GM23248 (cell line): ENCODE measurements around the gene EGLN3. TPM values are rescaled to one million over a fixed set of nuclear protein-coding genes. Genes with fewer than 3 reads are reported as not detected.

ENCODE experiments used
- DNase-seq: peaks from one replicate; pipeline ENCODE4 v3.0.0-alpha.2; 2015
- H2AFZ ChIP-seq: fragments of 200-600 bp; sonication (generic); 2 replicates; pipeline ENCODE4 v1.6.1; 2016; ENCODE audit warnings: antibody characterized with exemption
- H3F3A ChIP-seq: fragments of 200-600 bp; sonication (generic); 2 replicates; pipeline ENCODE4 v1.6.1; 2016; ENCODE audit warnings: mild to moderate bottlenecking, antibody characterized with exemption, mixed run types; ENCODE audit not compliant: insufficient read depth
- H3K27ac ChIP-seq: fragments of 200-600 bp; sonication (generic); 2 replicates; pipeline ENCODE4 v1.5.1; 2016; ENCODE audit warnings: mild to moderate bottlenecking
- H3K27me3 ChIP-seq: fragments of 200-600 bp; sonication (generic); replicated peaks from 2 replicates; pipeline ENCODE4 v1.6.1; 2016; ENCODE audit warnings: mild to moderate bottlenecking; ENCODE audit not compliant: insufficient read depth
- H3K36me3 ChIP-seq: fragments of 200-600 bp; sonication (generic); 2 replicates; pipeline ENCODE4 v1.6.1; 2016; ENCODE audit warnings: low read depth, mild to moderate bottlenecking
- H3K4me1 ChIP-seq: fragments of 200-600 bp; sonication (generic); 2 replicates; pipeline ENCODE4 v1.6.1; 2016; ENCODE audit warnings: mild to moderate bottlenecking; ENCODE audit not compliant: insufficient read depth
- H3K4me2 ChIP-seq: fragments of 200-600 bp; sonication (generic); one replicate; pipeline ENCODE4 v1.6.1; 2016; ENCODE audit warnings: mild to moderate bottlenecking; ENCODE audit not compliant: unreplicated experiment
- H3K4me3 ChIP-seq: fragments of 200-600 bp; sonication (generic); 2 replicates; pipeline ENCODE4 v1.5.1; 2016; ENCODE audit warnings: mild to moderate bottlenecking
- H3K79me2 ChIP-seq: fragments of 200-600 bp; sonication (generic); 2 replicates; pipeline ENCODE4 v1.6.1; 2016; ENCODE audit warnings: mild to moderate bottlenecking; ENCODE audit not compliant: insufficient read depth
- H3K9ac ChIP-seq: fragments of 200-600 bp; sonication (generic); 2 replicates; pipeline ENCODE4 v1.6.1; 2016; ENCODE audit warnings: mild to moderate bottlenecking
- H3K9me2 ChIP-seq: fragments of 200-600 bp; sonication (generic); 2 replicates; pipeline ENCODE4 v1.6.1; 2016; ENCODE audit warnings: mixed run types, mild to moderate bottlenecking, moderate library complexity; ENCODE audit not compliant: insufficient read depth
- H3K9me3 ChIP-seq: fragments of 200-600 bp; sonication (generic); one replicate; pipeline ENCODE4 v1.6.1; 2017; ENCODE audit warnings: low read depth
- H4K20me1 ChIP-seq: fragments of 200-600 bp; sonication (generic); 2 replicates; pipeline ENCODE4 v1.6.0; 2016; ENCODE audit not compliant: insufficient read depth
- EZH2 ChIP-seq: fragments of 200-600 bp; sonication (generic); IDR thresholded peaks from 2 replicates; pipeline ENCODE4 v1.6.1; 2018; ENCODE audit warnings: antibody characterized with exemption, mild to moderate bottlenecking; ENCODE audit not compliant: insufficient read depth, poor library complexity, severe bottlenecking
- EZH2phosphoT487 ChIP-seq: fragments of 200-600 bp; sonication (generic); IDR thresholded peaks from 2 replicates; pipeline ENCODE4 v1.6.1; 2018; ENCODE audit warnings: antibody characterized with exemption, moderate library complexity, mild to moderate bottlenecking, low read depth; ENCODE audit not compliant: insufficient read depth
- WGBS, 2 experiments: methylation state at CpG; one replicate each; pipeline ENCODE4 v1.1.6; 2015 to 2017; ENCODE audit warnings: low lambda C conversion rate in 2 of 2, low coverage in 1 of 2; ENCODE audit errors: missing lambda C conversion rate in 2 of 2; 5-methylcytosine and 5-hydroxymethylcytosine counted together
- in situ Hi-C: fragments of 300-500 bp; cut with MboI; formaldehyde crosslinking; loops from 2 replicates; pipeline ENCODE4 v1.15.0; 2020
- polyA plus RNA-seq: library from polyadenylated mRNA; unstranded; fragments of >200 nt; fragmentation: Nextera tagmentation; extraction: Ambion mirVana; gene quantifications from 2 replicates; pipeline ENCODE4 v1.2.1, GENCODE V29; 2016
- total RNA-seq: library from RNA; depleted of rRNA; stranded (reverse); fragments of >200 nt; shearing (Covaris generic); gene quantifications from 2 replicates; pipeline ENCODE4 v1.2.3, GENCODE V29; 2014

The EGLN3 gene
- total and polyA plus RNA-seq, 2 experiments from 2014 or later = 0.11 to 0.22 TPM

GRCh38 chr14:33891700-33892099 is 59.2 kb downstream of the EGLN3 start:
- no peak overlapping the region for H3K4me3 ChIP-seq
- no peaks in the 10 kb centered on the region for H3K9me3 ChIP-seq
- H3K27ac ChIP-seq = no peak overlapping the region
- H3K36me3 ChIP-seq = no peaks in the 10 kb centered on the region
- 0 to 2% methylated on average over 1 of the region's 1 CpG for WGBS, 2 experiments
- in situ Hi-C loops = no loop called here
- no peak overlapping the region for H2AFZ ChIP-seq
- no peaks in the 10 kb centered on the region; the same call in 1 of the 2 replicates for H3K27me3 ChIP-seq
- H3K79me2 ChIP-seq = no peaks in the 10 kb centered on the region
- no peaks in the 10 kb centered on the region for H4K20me1 ChIP-seq
- H3K4me2 ChIP-seq = no peak overlapping the region
- TF ChIP-seq EZH2phosphoT487 (no peak), EZH2 (no peak)
- no peaks in the 10 kb centered on the region for H3K4me1 ChIP-seq
- no peak for DNase-seq
- H3K9me2 ChIP-seq = no peaks in the 10 kb centered on the region
- no peak overlapping the region for H3K9ac ChIP-seq
- no peaks in the 10 kb centered on the region for H3F3A ChIP-seq

GRCh38 chr14:33884916-33885315 is 66.0 kb downstream of the EGLN3 start:
- no peaks in the 10 kb centered on the region for H3K9me2 ChIP-seq
- no peaks in the 10 kb centered on the region for H3K79me2 ChIP-seq
- in situ Hi-C loops = no loop called here
- H3K4me1 ChIP-seq = no peaks in the 10 kb centered on the region
- H3K4me2 ChIP-seq = no peak overlapping the region
- H3F3A ChIP-seq = no peaks in the 10 kb centered on the region
- no peak overlapping the region for H3K27ac ChIP-seq
- TF ChIP-seq EZH2phosphoT487 (no peak), EZH2 (no peak)
- H4K20me1 ChIP-seq = no peaks in the 10 kb centered on the region
- DNase-seq = no peak
- H3K27me3 ChIP-seq = 0 out of 2 replicates have a peak, but pooled peaks cover 10% of the 10 kb centered on the region
- WGBS, 2 experiments = 42 to 66% methylated on average over 2 of the region's 2 CpGs
- H3K4me3 ChIP-seq = no peak overlapping the region
- H3K9ac ChIP-seq = no peak overlapping the region
- H3K9me3 ChIP-seq = no peaks in the 10 kb centered on the region
- H2AFZ ChIP-seq = no peak overlapping the region
- no peaks in the 10 kb centered on the region for H3K36me3 ChIP-seq

DNA sequence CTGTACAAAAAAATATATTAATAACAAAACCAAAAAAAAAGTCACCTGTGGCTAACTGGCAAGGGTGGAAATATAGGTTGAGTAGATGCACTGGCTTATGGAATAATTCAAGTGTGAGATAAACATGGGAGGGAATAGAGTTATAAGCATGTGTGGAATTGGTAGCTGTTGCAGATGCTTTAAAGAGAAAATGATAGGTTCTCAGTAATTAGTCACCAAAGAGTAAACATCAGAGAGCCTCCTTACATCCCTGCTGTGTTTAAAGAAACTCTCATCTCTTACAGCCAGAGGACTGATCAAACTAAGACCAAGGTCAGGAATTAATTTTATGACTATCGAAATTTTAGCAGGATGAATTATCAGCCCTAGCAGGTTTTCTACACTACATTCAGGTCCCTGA is 70.5 kb downstream of the EGLN3 start:
- Histone ChIP-seq H2AFZ (no peak overlapping the region), H3K36me3 (no peaks in the 10 kb centered on the region), H3K4me2 (no peak overlapping the region), H3K27ac (no peak overlapping the region), H3K27me3 (0 out of 2 replicates have a peak, but pooled peaks cover 3% of the 10 kb centered on the region), H4K20me1 (no peaks in the 10 kb centered on the region), H3K79me2 (no peaks in the 10 kb centered on the region), H3K9me2 (no peaks in the 10 kb centered on the region), H3K4me1 (no peaks in the 10 kb centered on the region), H3K9ac (no peak overlapping the region), H3K9me3 (peaks cover 8% of the 10 kb centered on the region), H3K4me3 (no peak overlapping the region), H3F3A (no peaks in the 10 kb centered on the region)
- TF ChIP-seq EZH2 (no peak), EZH2phosphoT487 (no peak)
- 22 to 50% methylated on average over 1 of the region's 1 CpG for WGBS, 2 experiments
- DNase-seq = no peak
- in situ Hi-C loops = no loop called here

GRCh38 chr14:33879684-33880286 is 71.1 kb downstream of the EGLN3 start:
- H2AFZ ChIP-seq = no peak overlapping the region
- no peaks in the 10 kb centered on the region for H3K36me3 ChIP-seq
- H3K4me1 ChIP-seq = no peaks in the 10 kb centered on the region
- no peaks in the 10 kb centered on the region for H3F3A ChIP-seq
- H3K4me2 ChIP-seq = no peak overlapping the region
- H3K27me3 ChIP-seq = 0 out of 2 replicates have a peak, but pooled peaks cover 3% of the 10 kb centered on the region
- H3K9ac ChIP-seq = no peak overlapping the region
- H4K20me1 ChIP-seq = no peaks in the 10 kb centered on the region
- 31 to 48% methylated on average over 3 of the region's 3 CpGs for WGBS, 2 experiments
- H3K79me2 ChIP-seq = no peaks in the 10 kb centered on the region
- in situ Hi-C loops = no loop called here
- TF ChIP-seq EZH2phosphoT487 (no peak), EZH2 (no peak)
- H3K9me3 ChIP-seq = peaks cover 8% of the 10 kb centered on the region
- DNase-seq = no peak
- no peak overlapping the region for H3K27ac ChIP-seq
- H3K9me2 ChIP-seq = no peaks in the 10 kb centered on the region
- no peak overlapping the region for H3K4me3 ChIP-seq

- peaks cover 8% of the 10 kb centered on the region for H3K9me3 ChIP-seq
- no peak overlapping the region for H3K4me3 ChIP-seq
- H3K9ac ChIP-seq = no peak overlapping the region
- in situ Hi-C loops = no loop called here
- WGBS, 2 experiments = 48 to 51% methylated on average over 2 of the region's 2 CpGs
- no peak overlapping the region for H2AFZ ChIP-seq
- no peak for DNase-seq
- H3K27me3 ChIP-seq = no peaks in the 10 kb centered on the region
- no peaks in the 10 kb centered on the region for H3K4me1 ChIP-seq
- H4K20me1 ChIP-seq = no peaks in the 10 kb centered on the region
- no peak overlapping the region for H3K4me2 ChIP-seq
- TF ChIP-seq EZH2 (no peak), EZH2phosphoT487 (no peak)
- no peak overlapping the region for H3K27ac ChIP-seq
- no peaks in the 10 kb centered on the region for H3K79me2 ChIP-seq
- H3F3A ChIP-seq = no peaks in the 10 kb centered on the region
- no peaks in the 10 kb centered on the region for H3K9me2 ChIP-seq
- H3K36me3 ChIP-seq = no peaks in the 10 kb centered on the region
These were observed 74.6 kb downstream of the EGLN3 start for GRCh38 chr14:33876274-33876673.
